Neural progenitor cell (in vitro differentiated cells): ENCODE results near the gene UPK3A.

Experiments used
- EZH2 ChIP-seq: fragments of 200-600 bp; sonication (generic); IDR thresholded peaks from 2 replicates; pipeline ENCODE4 v1.6.1; 2017; ENCODE audit warnings: antibody characterized with exemption, mild to moderate bottlenecking, moderate library complexity
- EZH2phosphoT487 ChIP-seq: fragments of 200-600 bp; sonication (generic); IDR thresholded peaks from 2 replicates; pipeline ENCODE4 v1.6.1; 2017; ENCODE audit warnings: antibody characterized with exemption
- TF ChIP-seq, protein P1 (sequence below): fragments of 200-600 bp; sonication (generic); IDR thresholded peaks from 2 replicates; pipeline ENCODE4 v1.5.1; 2017; ENCODE audit warnings: antibody characterized with exemption, mild to moderate bottlenecking

DNA sequence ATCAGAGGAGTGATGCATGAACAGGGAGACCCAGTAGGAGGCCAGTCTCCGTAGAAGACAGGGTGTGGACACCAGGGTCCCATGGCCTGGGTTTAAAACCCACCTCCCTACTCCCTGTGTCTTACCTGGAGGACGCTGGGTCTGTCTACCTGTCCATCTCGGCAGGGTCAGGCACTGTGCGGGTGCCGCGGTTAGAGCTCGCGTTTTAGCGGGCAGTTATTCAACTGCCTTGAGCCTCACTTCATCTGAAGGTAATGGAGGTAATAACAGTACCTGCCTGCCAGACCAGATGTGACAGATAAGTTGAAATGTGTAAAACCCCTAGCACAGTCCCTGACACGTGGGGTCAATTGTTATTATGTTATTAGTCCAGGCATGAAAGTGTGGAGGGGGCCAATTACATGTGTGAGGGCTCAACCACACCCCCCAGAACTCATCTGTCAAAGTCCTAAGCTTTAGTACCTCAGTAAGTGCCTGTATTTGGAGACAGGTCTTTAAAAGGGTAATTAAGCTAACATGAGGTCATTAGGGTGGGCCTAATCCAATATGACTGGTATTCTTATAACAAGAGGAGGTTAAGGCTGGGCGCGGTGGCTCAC is 8.1 kb upstream of the UPK3A start:
- TF ChIP-seq EZH2 (no peak), EZH2phosphoT487 (no peak)
- TF ChIP-seq, protein P1, sequence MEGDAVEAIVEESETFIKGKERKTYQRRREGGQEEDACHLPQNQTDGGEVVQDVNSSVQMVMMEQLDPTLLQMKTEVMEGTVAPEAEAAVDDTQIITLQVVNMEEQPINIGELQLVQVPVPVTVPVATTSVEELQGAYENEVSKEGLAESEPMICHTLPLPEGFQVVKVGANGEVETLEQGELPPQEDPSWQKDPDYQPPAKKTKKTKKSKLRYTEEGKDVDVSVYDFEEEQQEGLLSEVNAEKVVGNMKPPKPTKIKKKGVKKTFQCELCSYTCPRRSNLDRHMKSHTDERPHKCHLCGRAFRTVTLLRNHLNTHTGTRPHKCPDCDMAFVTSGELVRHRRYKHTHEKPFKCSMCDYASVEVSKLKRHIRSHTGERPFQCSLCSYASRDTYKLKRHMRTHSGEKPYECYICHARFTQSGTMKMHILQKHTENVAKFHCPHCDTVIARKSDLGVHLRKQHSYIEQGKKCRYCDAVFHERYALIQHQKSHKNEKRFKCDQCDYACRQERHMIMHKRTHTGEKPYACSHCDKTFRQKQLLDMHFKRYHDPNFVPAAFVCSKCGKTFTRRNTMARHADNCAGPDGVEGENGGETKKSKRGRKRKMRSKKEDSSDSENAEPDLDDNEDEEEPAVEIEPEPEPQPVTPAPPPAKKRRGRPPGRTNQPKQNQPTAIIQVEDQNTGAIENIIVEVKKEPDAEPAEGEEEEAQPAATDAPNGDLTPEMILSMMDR = no peak
